ENCODE results near the gene TKTL1.
"Not testable (repeated sequence)": the region's sequence is repeated elsewhere in the genome, so short reads cannot be mapped to it uniquely, and the experiment has no call there.

Gene TKTL1

GRCh38 chrX:154322890-154323289 lies 27.3 kb downstream of the TKTL1 start:
- ATAC-seq = peak; percentile 43

GRCh38 chrX:154323537-154323936 lies 27.9 kb downstream of the TKTL1 start:
- H3K4me1 Mint-ChIP-seq = peaks cover 61% of the 10 kb centered on the region
- H3K36me3 Mint-ChIP-seq = no peaks in the 10 kb centered on the region

More at GRCh38 chrX:154322890-154323289, 27.3 kb downstream of the TKTL1 start:
- no peak overlapping the region for H3K4me3 Mint-ChIP-seq
- peaks cover 62% of the 10 kb centered on the region for H3K4me1 Mint-ChIP-seq
- no peaks in the 10 kb centered on the region for H3K9me3 Mint-ChIP-seq
- no peak overlapping the region for H3K27ac Mint-ChIP-seq
- H3K27me3 Mint-ChIP-seq = no peaks in the 10 kb centered on the region
- no peaks in the 10 kb centered on the region for H3K36me3 Mint-ChIP-seq

GRCh38 chrX:154325541-154325940 lies 29.9 kb downstream of the TKTL1 start:
- H3K27ac Mint-ChIP-seq = peak overlapping the region; percentile 30
- H3K4me3 Mint-ChIP-seq = no peak overlapping the region
- H3K27me3 Mint-ChIP-seq = no peaks in the 10 kb centered on the region
- ATAC-seq = no peak
- H3K9me3 Mint-ChIP-seq = no peaks in the 10 kb centered on the region
- peaks cover 52% of the 10 kb centered on the region for H3K4me1 Mint-ChIP-seq
- no peaks in the 10 kb centered on the region for H3K36me3 Mint-ChIP-seq

More at GRCh38 chrX:154323537-154323936, 27.9 kb downstream of the TKTL1 start:
- H3K27me3 Mint-ChIP-seq = no peaks in the 10 kb centered on the region
- no peak for ATAC-seq
- H3K9me3 Mint-ChIP-seq = no peaks in the 10 kb centered on the region
- no peak overlapping the region for H3K4me3 Mint-ChIP-seq
- H3K27ac Mint-ChIP-seq = no peak overlapping the region

GRCh38 chrX:154327038-154327820 lies 31.6 kb downstream of the TKTL1 start:
- Mint-ChIP-seq H3K9me3 (no peaks in the 10 kb centered on the region), H3K27me3 (no peaks in the 10 kb centered on the region), H3K4me1 (peaks cover 38% of the 10 kb centered on the region), H3K36me3 (no peaks in the 10 kb centered on the region), H3K4me3 (no peak overlapping the region), H3K27ac (no peak overlapping the region)
- peak; percentile 77 for ATAC-seq

- H3K27ac Mint-ChIP-seq = no peak overlapping the region
- no peak overlapping the region for H3K4me3 Mint-ChIP-seq
- no peaks in the 10 kb centered on the region for H3K9me3 Mint-ChIP-seq
- no peaks in the 10 kb centered on the region for H3K36me3 Mint-ChIP-seq
- peaks cover 33% of the 10 kb centered on the region for H3K4me1 Mint-ChIP-seq
- H3K27me3 Mint-ChIP-seq = no peaks in the 10 kb centered on the region
- no peak for ATAC-seq
These were observed 33.1 kb downstream of the TKTL1 start for GRCh38 chrX:154328646-154329045.

- Mint-ChIP-seq H3K4me1 (peaks cover 35% of the 10 kb centered on the region), H3K9me3 (no peaks in the 10 kb centered on the region), H3K36me3 (no peaks in the 10 kb centered on the region), H3K27ac (no peak overlapping the region), H3K4me3 (no peak overlapping the region), H3K27me3 (no peaks in the 10 kb centered on the region)
- no peak for ATAC-seq
These were observed 33.7 kb downstream of the TKTL1 start for GRCh38 chrX:154329294-154329693.

- ATAC-seq = no peak
- Mint-ChIP-seq H3K27ac (peak overlapping the region; percentile 89), H3K4me3 (no peak overlapping the region), H3K9me3 (no peaks in the 10 kb centered on the region), H3K4me1 (peaks cover 27% of the 10 kb centered on the region), H3K36me3 (no peaks in the 10 kb centered on the region), H3K27me3 (no peaks in the 10 kb centered on the region)
These were observed 37.0 kb downstream of the TKTL1 start for GRCh38 chrX:154332561-154332960.

GRCh38 chrX:154333116-154333515 lies 37.5 kb downstream of the TKTL1 start:
- Mint-ChIP-seq H3K4me1 (peaks cover 25% of the 10 kb centered on the region), H3K4me3 (no peak overlapping the region), H3K9me3 (no peaks in the 10 kb centered on the region), H3K27me3 (no peaks in the 10 kb centered on the region), H3K36me3 (no peaks in the 10 kb centered on the region), H3K27ac (peak overlapping the region; percentile 89)
- ATAC-seq = no peak

GRCh38 chrX:154333837-154334271 lies 38.3 kb downstream of the TKTL1 start:
- H3K27me3 Mint-ChIP-seq = no peaks in the 10 kb centered on the region
- peak overlapping the region; percentile 51 for H3K4me3 Mint-ChIP-seq
- peak overlapping the region; percentile 89 for H3K27ac Mint-ChIP-seq
- H3K36me3 Mint-ChIP-seq = no peaks in the 10 kb centered on the region
- peaks cover 25% of the 10 kb centered on the region for H3K4me1 Mint-ChIP-seq
- peak; percentile 87 for ATAC-seq
- H3K9me3 Mint-ChIP-seq = no peaks in the 10 kb centered on the region

- Mint-ChIP-seq H3K4me3 (no peak overlapping the region), H3K9me3 (no peaks in the 10 kb centered on the region), H3K27ac (peak overlapping the region; percentile 89), H3K27me3 (no peaks in the 10 kb centered on the region), H3K36me3 (no peaks in the 10 kb centered on the region), H3K4me1 (peaks cover 25% of the 10 kb centered on the region)
- peak; percentile 36 for ATAC-seq
These were observed 38.9 kb downstream of the TKTL1 start for GRCh38 chrX:154334496-154334895.

GRCh38 chrX:154341399-154342298 lies 46.1 kb downstream of the TKTL1 start:
- H3K4me3 Mint-ChIP-seq, H3K9me3 Mint-ChIP-seq, H3K27ac Mint-ChIP-seq, H3K27me3 Mint-ChIP-seq, H3K4me1 Mint-ChIP-seq, H3K36me3 Mint-ChIP-seq: not testable (repeated sequence)
- peak; percentile 86 for ATAC-seq

- ATAC-seq = peak; percentile 24
- not testable (repeated sequence) for H3K4me3 Mint-ChIP-seq, H3K27ac Mint-ChIP-seq, H3K4me1 Mint-ChIP-seq, H3K27me3 Mint-ChIP-seq, H3K36me3 Mint-ChIP-seq, H3K9me3 Mint-ChIP-seq
These were observed 47.5 kb downstream of the TKTL1 start for GRCh38 chrX:154343063-154343462.

- H3K27ac Mint-ChIP-seq, H3K36me3 Mint-ChIP-seq: not testable (repeated sequence)
These were observed 48.0 kb downstream of the TKTL1 start for GRCh38 chrX:154343620-154344019.

GRCh38 chrX:154348114-154348531 lies 52.5 kb downstream of the TKTL1 start:
- H3K27me3 Mint-ChIP-seq = no peaks in the 10 kb centered on the region
- H3K36me3 Mint-ChIP-seq = peaks cover 13% of the 10 kb centered on the region
- no peak overlapping the region for H3K4me3 Mint-ChIP-seq
- peaks cover 28% of the 10 kb centered on the region for H3K4me1 Mint-ChIP-seq
- no peak for ATAC-seq
- no peaks in the 10 kb centered on the region for H3K9me3 Mint-ChIP-seq
- peak overlapping the region; percentile 82 for H3K27ac Mint-ChIP-seq

More at GRCh38 chrX:154343620-154344019, 48.0 kb downstream of the TKTL1 start:
- H3K27me3 Mint-ChIP-seq, H3K4me3 Mint-ChIP-seq, H3K4me1 Mint-ChIP-seq, H3K9me3 Mint-ChIP-seq: not testable (repeated sequence)
- ATAC-seq = peak; percentile 52

GRCh38 chrX:154348646-154349358 lies 53.2 kb downstream of the TKTL1 start:
- Mint-ChIP-seq H3K4me3 (no peak overlapping the region), H3K4me1 (peaks cover 28% of the 10 kb centered on the region), H3K9me3 (no peaks in the 10 kb centered on the region), H3K27ac (peak overlapping the region; percentile 82), H3K27me3 (no peaks in the 10 kb centered on the region), H3K36me3 (peaks cover 19% of the 10 kb centered on the region)
- ATAC-seq = no peak
